Right atrium auricular region (tissue), 2 donors: Measurements from ENCODE around the gene TAS2R41. TPM values are rescaled to one million over a fixed set of nuclear protein-coding genes. Genes with fewer than 3 reads are reported as not detected.

Experiments used
- DNase-seq: peaks from one replicate; pipeline ENCODE4 v3.0.0-alpha.2; 2019; ENCODE audit warnings: low spot score
- H3K27ac ChIP-seq, 2 donors: fragments of 200-600 bp; sonication (generic); 1 replicate in 1 of 2; 2 replicates in 1 of 2; pipeline ENCODE4 v1.5.1; 2016 to 2019
- H3K27me3 ChIP-seq, 2 donors: fragments of 200-600 bp; sonication (generic); one replicate each; pipeline versions ENCODE4 v1.5.1 to v1.6.0; 2017 to 2019
- H3K36me3 ChIP-seq: fragments of 200-600 bp; sonication (generic); one replicate; pipeline ENCODE4 v1.5.1; 2016
- H3K4me1 ChIP-seq, 2 donors: fragments of 200-600 bp; sonication (generic); one replicate each; pipeline versions ENCODE4 v1.5.1 to v1.6.0; 2017 to 2019
- H3K4me3 ChIP-seq, 2 donors: fragments of 200-600 bp; sonication (generic); 1 replicate in 1 of 2; 2 replicates in 1 of 2; pipeline ENCODE4 v1.5.1; 2017 to 2019; ENCODE audit warnings: mild to moderate bottlenecking in 1 of 2, moderate library complexity in 1 of 2
- H3K9me3 ChIP-seq, 2 donors: fragments of 200-600 bp; sonication (generic); one replicate each; pipeline ENCODE4 v1.5.1; 2019
- total RNA-seq, 2 donors: library from RNA; depleted of rRNA; stranded (reverse); fragments of >200 nt; gene quantifications; one replicate each; pipeline ENCODE4 v1.1.0, GENCODE V29; 2016
- TF ChIP-seq, protein P1 (sequence below), 2 donors: fragments of 200-600 bp; sonication (generic); IDR thresholded peaks; one replicate each; pipeline ENCODE4 v1.5.1; 2019; ENCODE audit warnings: antibody characterized with exemption in 2 of 2

TAS2R41 gene
- total RNA-seq, 2 donors from 2014 or later: not detected

DNA sequence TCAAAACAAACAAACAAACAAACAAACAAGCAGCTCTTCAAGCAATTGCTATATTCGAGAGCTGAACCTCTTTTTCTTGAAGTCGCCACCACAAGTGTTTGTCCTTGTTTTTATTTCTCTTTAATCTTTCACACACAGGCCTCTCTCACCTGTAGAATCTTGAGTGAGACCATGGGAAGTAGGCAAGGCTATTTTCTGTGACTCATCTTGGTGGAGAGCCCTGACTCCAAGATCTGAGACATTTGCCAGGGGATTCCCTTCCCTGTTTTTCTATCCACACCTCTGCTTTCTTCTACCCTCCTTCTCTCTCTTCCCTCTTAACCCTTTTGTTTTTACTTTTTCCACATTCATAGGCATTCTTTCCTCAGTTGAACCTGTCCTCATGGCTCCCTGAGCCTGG, 42.4 kb upstream of the TAS2R41 start:
- Histone ChIP-seq H3K4me1 (no peaks in the 10 kb centered on the region), H3K4me3 (no peak overlapping the region), H3K36me3 (no peaks in the 10 kb centered on the region), H3K9me3 (no peaks in the 10 kb centered on the region), H3K27me3 (no peaks in the 10 kb centered on the region), H3K27ac (no peak overlapping the region)
- no peak for DNase-seq
- TF ChIP-seq, protein P1, sequence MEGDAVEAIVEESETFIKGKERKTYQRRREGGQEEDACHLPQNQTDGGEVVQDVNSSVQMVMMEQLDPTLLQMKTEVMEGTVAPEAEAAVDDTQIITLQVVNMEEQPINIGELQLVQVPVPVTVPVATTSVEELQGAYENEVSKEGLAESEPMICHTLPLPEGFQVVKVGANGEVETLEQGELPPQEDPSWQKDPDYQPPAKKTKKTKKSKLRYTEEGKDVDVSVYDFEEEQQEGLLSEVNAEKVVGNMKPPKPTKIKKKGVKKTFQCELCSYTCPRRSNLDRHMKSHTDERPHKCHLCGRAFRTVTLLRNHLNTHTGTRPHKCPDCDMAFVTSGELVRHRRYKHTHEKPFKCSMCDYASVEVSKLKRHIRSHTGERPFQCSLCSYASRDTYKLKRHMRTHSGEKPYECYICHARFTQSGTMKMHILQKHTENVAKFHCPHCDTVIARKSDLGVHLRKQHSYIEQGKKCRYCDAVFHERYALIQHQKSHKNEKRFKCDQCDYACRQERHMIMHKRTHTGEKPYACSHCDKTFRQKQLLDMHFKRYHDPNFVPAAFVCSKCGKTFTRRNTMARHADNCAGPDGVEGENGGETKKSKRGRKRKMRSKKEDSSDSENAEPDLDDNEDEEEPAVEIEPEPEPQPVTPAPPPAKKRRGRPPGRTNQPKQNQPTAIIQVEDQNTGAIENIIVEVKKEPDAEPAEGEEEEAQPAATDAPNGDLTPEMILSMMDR (IDR thresholded peaks at IDR 0.05): no peak

DNA sequence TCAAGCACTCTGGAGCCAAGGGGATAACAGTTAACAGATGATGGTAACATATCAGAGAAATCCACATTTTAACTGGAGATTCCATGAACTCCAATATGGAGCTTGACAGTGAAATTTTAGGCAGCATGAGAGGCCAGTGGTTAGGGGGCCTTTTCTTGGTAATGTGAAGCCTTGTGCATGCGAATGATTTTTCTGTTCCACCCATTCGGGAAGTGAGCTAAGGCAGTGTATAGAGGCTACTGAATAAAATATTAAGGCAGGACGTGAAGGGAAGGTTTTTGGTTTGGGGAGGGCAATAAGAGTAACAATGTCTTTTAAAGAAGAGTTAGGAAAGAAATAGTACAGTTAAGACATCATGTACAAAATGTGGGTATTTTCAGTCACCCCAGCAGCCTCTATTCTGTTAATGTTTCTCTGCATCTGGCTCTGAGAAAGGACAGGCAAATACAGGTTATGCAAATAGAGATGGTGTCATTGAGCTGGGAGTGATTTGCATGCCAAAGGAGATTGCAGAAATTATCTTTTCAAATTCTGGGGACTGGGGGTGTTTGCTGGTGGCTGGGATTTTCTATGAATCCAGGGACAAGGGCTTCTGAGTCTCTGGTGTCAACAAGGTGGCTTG, 41.2 kb upstream of the TAS2R41 start:
- TF ChIP-seq, protein P1 (IDR thresholded peaks at IDR 0.05): no peak
- Histone ChIP-seq H3K36me3 (no peaks in the 10 kb centered on the region), H3K27ac (no peak overlapping the region), H3K4me1 (no peaks in the 10 kb centered on the region), H3K4me3 (no peak overlapping the region), H3K9me3 (no peaks in the 10 kb centered on the region), H3K27me3 (no peaks in the 10 kb centered on the region)
- no peak for DNase-seq

DNA sequence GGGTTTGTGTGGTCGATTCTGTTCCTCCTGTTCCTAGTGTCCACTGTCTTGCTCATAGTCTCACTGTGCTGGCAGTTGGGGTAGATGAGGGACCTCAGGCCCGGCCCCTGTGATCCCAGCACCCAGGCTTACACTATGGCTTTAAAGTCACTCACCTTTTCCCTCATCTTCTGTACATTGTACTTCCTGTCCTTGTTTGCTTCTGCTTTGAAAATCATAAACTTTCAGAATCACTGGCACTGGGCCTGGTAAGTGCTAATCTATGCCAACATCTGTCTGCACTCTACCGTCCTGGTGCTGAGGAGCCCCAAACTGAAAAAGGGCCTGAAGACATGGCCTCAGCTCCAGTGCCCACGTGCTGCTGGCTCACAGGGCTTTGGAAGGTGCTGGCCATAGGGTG, 40.1 kb upstream of the TAS2R41 start:
- H3K27me3 ChIP-seq: no peaks in the 10 kb centered on the region
- H3K9me3 ChIP-seq: no peaks in the 10 kb centered on the region
- H3K4me1 ChIP-seq: no peaks in the 10 kb centered on the region
- no peaks in the 10 kb centered on the region for H3K36me3 ChIP-seq
- DNase-seq: no peak
- TF ChIP-seq, protein P1 (IDR thresholded peaks at IDR 0.05): no peak
- H3K27ac ChIP-seq: no peak overlapping the region
- H3K4me3 ChIP-seq: no peak overlapping the region

DNA sequence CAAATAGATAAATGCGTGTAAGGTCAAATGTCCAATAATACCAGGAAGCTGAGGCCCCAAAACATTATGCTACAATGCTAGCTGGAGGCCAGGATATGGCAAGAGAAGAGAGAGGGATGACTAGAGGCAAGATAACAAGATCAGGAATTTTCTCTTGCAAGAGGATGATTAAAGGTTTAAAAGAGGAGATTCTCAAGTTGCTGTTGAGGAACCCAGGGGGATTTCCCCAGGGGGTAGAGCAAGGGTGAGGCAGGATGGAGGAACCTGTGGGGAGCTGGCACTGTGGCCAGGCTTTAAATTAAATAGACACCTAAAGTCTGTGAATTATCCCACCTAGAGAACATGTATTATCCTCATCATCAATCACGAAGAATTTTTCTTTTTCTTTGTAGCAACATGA, 37.8 kb upstream of the TAS2R41 start:
- TF ChIP-seq, protein P1 (IDR thresholded peaks at IDR 0.05): no peak
- Histone ChIP-seq H3K4me1 (no peaks in the 10 kb centered on the region), H3K27ac (no peak overlapping the region), H3K36me3 (no peaks in the 10 kb centered on the region), H3K27me3 (no peaks in the 10 kb centered on the region), H3K4me3 (no peak overlapping the region), H3K9me3 (no peaks in the 10 kb centered on the region)
- DNase-seq: no peak

DNA sequence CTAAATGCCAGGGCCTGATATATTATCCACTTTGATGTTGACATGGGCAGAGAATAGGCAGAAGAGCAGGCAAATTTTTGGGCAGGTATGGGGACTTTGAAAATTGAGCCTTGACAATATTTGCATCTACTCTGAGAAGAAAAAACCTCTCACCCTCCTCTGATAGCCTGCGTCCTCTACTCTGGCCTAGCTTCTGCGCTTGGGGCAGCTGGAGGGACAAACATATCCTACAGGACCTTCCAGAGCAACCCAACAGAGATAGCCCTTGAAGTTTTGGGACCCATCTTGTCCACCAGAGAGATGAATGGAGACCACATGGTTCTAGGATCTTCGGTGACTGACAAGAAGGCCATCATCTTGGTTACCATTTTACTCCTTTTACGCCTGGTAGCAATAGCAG, 34.5 kb upstream of the TAS2R41 start, which contains the start of gene TAS2R60:
Gene TAS2R60 (plus strand): TSS at position 301 of the 400 bp plus-strand sequence. CDS start 0 bp downstream, at position 301.
- DNase-seq: no peak

More for the DNA sequence above, 34.5 kb upstream of the TAS2R41 start, which contains the start of gene TAS2R60:
- TF ChIP-seq, protein P1 (IDR thresholded peaks at IDR 0.05): no peak
- Histone ChIP-seq H3K4me3 (no peak within 1 kb of the TSS), H3K27me3 (no peaks in the 10 kb centered on the region), H3K36me3 (no peaks in the 10 kb centered on the region), H3K9me3 (no peaks in the 10 kb centered on the region), H3K4me1 (no peaks in the 10 kb centered on the region), H3K27ac (no peak within 1 kb of the TSS)
